Heart right ventricle (tissue), 16 donors: ENCODE data around the gene WNT5B. TPM values are rescaled to one million over a fixed set of nuclear protein-coding genes. Genes with fewer than 3 reads are reported as not detected.

Experiments
- ATAC-seq, 8 donors: fragments of 200-7000 bp; cut with Tn5 transposase; one replicate each; pipeline ENCODE4 v1.9.1; 2020; ENCODE audit warnings: mild to moderate bottlenecking in 8 of 8, moderate library complexity in 8 of 8, moderate number of reproducible peaks in 1 of 8
- DNase-seq, 2 donors: peaks; one replicate each; pipeline ENCODE4 v3.0.0-alpha.2; 2020
- H3K27ac ChIP-seq, 10 donors: fragments of 200-600 bp; sonication (generic) in 2 of 10; one replicate each; pipeline versions ENCODE4 v1.5.0 to v1.8.0; 2020 to 2022; ENCODE audit warnings: mild to moderate bottlenecking in 3 of 10
- H3K27me3 ChIP-seq, 7 donors: fragments of 200-600 bp; one replicate each; pipeline ENCODE4 v1.8.0; 2021 to 2022; ENCODE audit warnings: mild to moderate bottlenecking in 2 of 7
- H3K36me3 ChIP-seq, 9 donors: fragments of 200-600 bp; sonication (generic) in 1 of 9; one replicate each; pipeline versions ENCODE4 v1.5.0 to v1.8.0; 2020 to 2022; ENCODE audit warnings: mild to moderate bottlenecking in 2 of 9
- H3K4me1 ChIP-seq, 9 donors: fragments of 200-600 bp; sonication (generic) in 1 of 9; one replicate each; pipeline versions ENCODE4 v1.5.0 to v1.8.0; 2020 to 2022; ENCODE audit warnings: mild to moderate bottlenecking in 4 of 9
- H3K4me3 ChIP-seq, 10 donors: fragments of 200-600 bp; sonication (generic) in 2 of 10; one replicate each; pipeline versions ENCODE4 v1.5.0 to v1.8.0; 2020 to 2022; ENCODE audit warnings: mild to moderate bottlenecking in 7 of 10, moderate library complexity in 2 of 10
- H3K9me3 ChIP-seq, 11 donors: fragments of 200-600 bp in 10 of 11; sonication (generic) in 2 of 11; one replicate each; pipeline versions ENCODE4 v1.5.0 to v1.8.0; 2013 to 2022; ENCODE audit warnings: mild to moderate bottlenecking in 2 of 11, control low read depth in 1 of 11, moderate library complexity in 1 of 11
- WGBS, 2 donors: extraction: QIAGEN DNeasy Blood & Tissue Kit; methylation state at CpG; one replicate each; pipeline ENCODE4 v1.1.7; 2013; ENCODE audit warnings: inconsistent platforms in 1 of 2; 5-methylcytosine and 5-hydroxymethylcytosine counted together
- intact Hi-C, 10 donors: fragments of 100-400 bp; cut with DNase I; formaldehyde crosslinking; loops; one replicate each; pipeline versions ENCODE4 v1.11.1 to v1.14.2; 2022
- polyA plus RNA-seq, 2 donors: library from polyadenylated mRNA; stranded (reverse); fragments of 200-250 nt; gene quantifications; one replicate each; pipeline ENCODE4 v1.2.3, GENCODE V29; 2013
- total RNA-seq, 10 donors: library from RNA; stranded (reverse); fragmentation: NEBNext Ultra II Directional in 3 of 10; extraction: Animal tissue kit (Norgen Biotek cat#: 25700) in 3 of 10; gene quantifications; one replicate each; pipeline versions ENCODE4 v1.2.1 to v1.2.4, GENCODE V29; 2021 to 2023
- TF ChIP-seq, protein P1 (sequence below), 9 donors: fragments of 200-600 bp; sonication (generic) in 2 of 9; IDR thresholded peaks; one replicate each; pipeline versions ENCODE4 v1.5.0 to v1.8.0; 2021 to 2022; ENCODE audit warnings: antibody characterized with exemption in 9 of 9, mild to moderate bottlenecking in 5 of 9, moderate library complexity in 1 of 9
- donor health status: Arrhythmogenic right ventricular cardiomyopathy.
- donor health status: ischemic (EF 13 %, LVEDD 7.1; RV severe dilation, severe dysfunction).
- donor health status: healthy with polysubstance abuse.
- donor health status: DM: no; HTN: yes; CAD: no.
- donor health status: DM: no; HTN: no; CAD: no.
- donor health status: ischemic (EF 25% LVEDD 6.9; RV normal size, moderate dysfunction).
- donor health status: ischemic (EF 25% LVEDD 5.7; RV mildly dilated, moderate dysfunction).
- donor health status: healthy.
- donor health status: DM: yes; HTN: yes; CAD: no.
- donor health status: Ischemic cardiomyopathy.
- donor health status: ischemic (EF 35%, LVEDD 5.7; RV mildly dilated, moderate dysfunction).
- donor health status: nonischemic (EF 11% LVEDD 7.7; RV severe dilation, severe dysfunction).
- donor health status: DM: yes; HTN: yes; CAD: no.
- donor health status: PGD.
- donor health status: ischemic (EF 29% LVEDD 5.4; RV normal size, mild dysfunction).
- donor health status: nonischemic (EF 23%, LVEDD 6.1; RV moderate dilation, normal function).

The WNT5B gene
- total and polyA plus RNA-seq, 12 donors: 0.34 to 2.5 (median 1.6) TPM

DNA sequence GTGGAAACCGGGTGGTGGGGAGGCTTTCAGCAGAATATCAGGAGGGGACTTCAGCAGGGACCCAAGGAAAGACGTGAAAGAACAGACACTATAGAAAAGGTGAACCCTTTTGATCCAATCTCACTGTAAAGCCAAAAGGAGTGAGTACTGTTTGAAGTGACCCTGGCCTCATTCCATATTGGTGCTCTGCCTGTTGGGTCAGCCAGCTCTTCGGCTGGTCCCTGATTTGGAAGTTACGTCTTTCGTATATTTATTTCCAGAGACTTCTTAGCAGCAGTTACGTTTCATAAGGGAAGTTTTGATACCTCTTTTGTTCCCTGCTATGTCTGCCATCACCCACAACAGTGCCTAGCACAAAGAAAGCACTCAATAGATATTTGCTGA is 21.9 kb downstream of the WNT5B start:
- DNase-seq (peak in 1 of 2 donors; percentile 48), ATAC-seq (peak in 7 of 8 donors; percentile 21 to 74 (median 44))
- Histone ChIP-seq H3K4me3 (no peak overlapping the region), H3K27ac (peak overlapping the region; percentile 2 to 75 (median 61)), H3K36me3 (peaks cover 0 to 10% (median 0%) of the 10 kb centered on the region in 9 donors), H3K9me3 (no peaks in the 10 kb centered on the region), H3K27me3 (no peaks in the 10 kb centered on the region), H3K4me1 (peaks cover 5 to 35% (median 20%) of the 10 kb centered on the region in 9 donors)
- TF ChIP-seq, protein P1, sequence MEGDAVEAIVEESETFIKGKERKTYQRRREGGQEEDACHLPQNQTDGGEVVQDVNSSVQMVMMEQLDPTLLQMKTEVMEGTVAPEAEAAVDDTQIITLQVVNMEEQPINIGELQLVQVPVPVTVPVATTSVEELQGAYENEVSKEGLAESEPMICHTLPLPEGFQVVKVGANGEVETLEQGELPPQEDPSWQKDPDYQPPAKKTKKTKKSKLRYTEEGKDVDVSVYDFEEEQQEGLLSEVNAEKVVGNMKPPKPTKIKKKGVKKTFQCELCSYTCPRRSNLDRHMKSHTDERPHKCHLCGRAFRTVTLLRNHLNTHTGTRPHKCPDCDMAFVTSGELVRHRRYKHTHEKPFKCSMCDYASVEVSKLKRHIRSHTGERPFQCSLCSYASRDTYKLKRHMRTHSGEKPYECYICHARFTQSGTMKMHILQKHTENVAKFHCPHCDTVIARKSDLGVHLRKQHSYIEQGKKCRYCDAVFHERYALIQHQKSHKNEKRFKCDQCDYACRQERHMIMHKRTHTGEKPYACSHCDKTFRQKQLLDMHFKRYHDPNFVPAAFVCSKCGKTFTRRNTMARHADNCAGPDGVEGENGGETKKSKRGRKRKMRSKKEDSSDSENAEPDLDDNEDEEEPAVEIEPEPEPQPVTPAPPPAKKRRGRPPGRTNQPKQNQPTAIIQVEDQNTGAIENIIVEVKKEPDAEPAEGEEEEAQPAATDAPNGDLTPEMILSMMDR (IDR thresholded peaks at IDR 0.05): no peak
- intact Hi-C loops: loop anchor here in 7 of 10 donors (1.0 to 5.0 kb wide), 2 partner anchors 140 to 286 kb away; no protein-coding TSS in a partner anchor
- 25 to 43% methylated on average over 6 of the region's 6 CpGs for WGBS, 2 donors

DNA sequence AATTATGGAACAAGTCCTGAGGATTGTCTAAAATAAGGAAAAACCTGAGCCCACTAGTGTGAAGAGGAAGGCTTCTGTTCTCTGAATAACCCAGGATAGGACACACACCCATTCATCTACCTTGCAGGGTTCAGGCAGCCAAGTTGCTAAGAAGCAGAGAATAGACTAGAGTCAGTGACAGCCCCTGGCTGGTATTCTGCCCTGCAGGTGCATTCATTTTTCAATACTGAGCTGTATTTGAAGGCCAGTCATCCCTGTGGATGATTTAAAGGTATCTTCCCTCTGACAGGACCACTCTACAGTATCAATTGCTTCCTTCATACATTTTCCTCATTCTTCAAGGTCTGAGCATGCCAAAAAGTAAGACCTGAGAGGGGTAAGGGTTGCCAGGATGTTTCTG is 22.9 kb downstream of the WNT5B start:
- DNase-seq (no peak), ATAC-seq (no peak)
- Histone ChIP-seq H3K4me1 (peaks cover 5 to 35% (median 20%) of the 10 kb centered on the region in 9 donors), H3K27ac (no peak overlapping the region), H3K27me3 (no peaks in the 10 kb centered on the region), H3K36me3 (peaks cover 0 to 4% (median 0%) of the 10 kb centered on the region in 9 donors), H3K9me3 (no peaks in the 10 kb centered on the region), H3K4me3 (no peak overlapping the region)
- TF ChIP-seq, protein P1 (IDR thresholded peaks at IDR 0.05): no peak
- intact Hi-C loops: loop anchor here in 8 of 10 donors (1.0 to 5.0 kb wide), 4 partner anchors 139 to 287 kb away; no protein-coding TSS in a partner anchor

DNA sequence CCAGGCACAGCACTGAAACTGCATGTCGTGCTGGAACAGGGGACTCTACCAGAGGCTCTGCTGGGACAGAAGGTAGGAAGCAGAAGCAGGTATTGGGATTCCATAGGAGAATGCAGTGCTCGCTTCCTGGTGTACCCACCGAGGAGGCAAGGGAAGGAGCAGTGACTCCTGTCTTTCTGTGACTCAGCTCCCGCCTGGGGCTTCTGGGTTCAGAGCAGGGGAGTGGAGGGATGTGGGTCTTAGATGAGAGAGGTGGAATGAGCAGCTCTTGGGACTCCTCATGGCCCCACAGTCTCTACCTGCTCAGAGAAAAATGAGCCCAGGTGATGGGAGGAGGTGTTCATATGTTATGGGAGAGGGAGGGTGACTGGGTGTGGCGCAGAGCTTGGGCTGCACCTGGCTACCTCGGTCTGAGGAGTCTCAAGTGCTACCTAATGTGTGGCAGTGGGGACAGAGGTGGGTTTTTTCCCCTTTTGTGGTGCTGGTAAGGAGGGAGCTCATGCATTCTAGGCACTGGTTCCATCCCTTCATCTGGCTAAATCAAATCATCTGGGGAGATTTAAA is 26.3 kb downstream of the WNT5B start:
- peaks cover 9 to 55% (median 39%) of the 10 kb centered on the region in 9 donors for H3K4me1 ChIP-seq
- WGBS, 2 donors: 90 to 93% methylated on average over 6 of the region's 6 CpGs
- no peak for DNase-seq
- no peaks in the 10 kb centered on the region for H3K9me3 ChIP-seq
- TF ChIP-seq, protein P1 (IDR thresholded peaks at IDR 0.05): no peak
- no peak overlapping the region for H3K4me3 ChIP-seq
- intact Hi-C loops: loop anchor here in 2 of 10 donors (2.0 to 5.0 kb wide), 2 partner anchors 37 to 135 kb away; partner anchors contain the start of gene ADIPOR2 (in 1 of the 2)
- H3K36me3 ChIP-seq: no peaks in the 10 kb centered on the region
- ATAC-seq: no peak
- no peaks in the 10 kb centered on the region for H3K27me3 ChIP-seq
- no peak overlapping the region for H3K27ac ChIP-seq

DNA sequence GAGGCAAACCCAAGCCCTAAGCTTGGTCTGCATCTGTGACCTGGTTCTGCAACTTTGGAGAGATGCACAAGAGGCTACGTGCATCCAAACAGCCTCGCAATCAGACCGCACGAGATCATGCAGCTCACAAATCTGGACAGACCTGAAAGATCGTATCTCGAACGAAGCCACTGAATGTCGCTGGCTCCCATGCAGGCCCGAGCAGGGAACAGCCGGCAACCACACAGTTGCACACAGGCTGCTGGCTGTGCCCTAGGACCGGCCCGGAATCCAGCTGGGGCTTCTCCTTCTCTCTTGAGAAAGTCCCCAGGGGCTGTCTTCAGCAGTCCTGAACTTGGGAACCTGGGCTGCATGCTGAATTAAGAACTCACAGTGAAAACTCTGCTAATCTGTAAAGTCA is 27.9 kb downstream of the WNT5B start:
- TF ChIP-seq, protein P1 (IDR thresholded peaks at IDR 0.05): no peak
- no peak for ATAC-seq
- 74 to 78% methylated on average over 12 of the region's 12 CpGs for WGBS, 2 donors
- DNase-seq: peak in 1 of 2 donors; percentile 42
- Histone ChIP-seq H3K27ac (peak overlapping the region in 3 of 10 donors; percentile 62 to 99 (median 79)), H3K27me3 (no peaks in the 10 kb centered on the region), H3K4me3 (no peak overlapping the region), H3K4me1 (peaks cover 11 to 47% (median 33%) of the 10 kb centered on the region in 9 donors), H3K9me3 (no peaks in the 10 kb centered on the region), H3K36me3 (no peaks in the 10 kb centered on the region)
- intact Hi-C loops: loop anchor here in 1 of 10 donors (2.0 to 5.0 kb wide), 2 partner anchors 35 to 284 kb away; partner anchors contain the start of gene ADIPOR2
